ENCODE data around the gene PCK1.

PCK1 gene

GRCh38 chr20:57561356-57562279 lies 708 bp downstream of the PCK1 start:
- no peak for DNase-seq (ENCODE audit: low spot score)

GRCh38 chr20:57562541-57563465 lies 1.9 kb downstream of the PCK1 start:
- DNase-seq (ENCODE audit: low spot score): no peak

GRCh38 chr20:57563522-57563921 lies 2.6 kb downstream of the PCK1 start:
- DNase-seq (ENCODE audit: low spot score): no peak

GRCh38 chr20:57564180-57564802 lies 3.4 kb downstream of the PCK1 start:
- DNase-seq (ENCODE audit: low spot score): no peak

GRCh38 chr20:57564951-57565642 lies 4.2 kb downstream of the PCK1 start:
- no peak for DNase-seq (ENCODE audit: low spot score)

- no peak for DNase-seq (ENCODE audit: low spot score)
Measured at GRCh38 chr20:57566399-57566798, 5.5 kb downstream of the PCK1 start.

- DNase-seq (ENCODE audit: low spot score): no peak
Measured at GRCh38 chr20:57566803-57567459, 6.0 kb downstream of the PCK1 start.

GRCh38 chr20:57567471-57568079 lies 6.7 kb downstream of the PCK1 start:
- DNase-seq (ENCODE audit: low spot score): no peak

GRCh38 chr20:57568088-57568896 lies 7.4 kb downstream of the PCK1 start:
- no peak for DNase-seq (ENCODE audit: low spot score)

- DNase-seq (ENCODE audit: low spot score): no peak
Measured at GRCh38 chr20:57568960-57569359, 8.1 kb downstream of the PCK1 start.

GRCh38 chr20:57570145-57570850 lies 9.4 kb downstream of the PCK1 start:
- no peak for DNase-seq (ENCODE audit: low spot score)

- no peak for DNase-seq (ENCODE audit: low spot score)
Measured at GRCh38 chr20:57570920-57571319, 10.0 kb downstream of the PCK1 start.

GRCh38 chr20:57571782-57572416 lies 11.0 kb downstream of the PCK1 start:
- DNase-seq (ENCODE audit: low spot score): no peak

- DNase-seq (ENCODE audit: low spot score): no peak
Measured at GRCh38 chr20:57573242-57573641, 12.3 kb downstream of the PCK1 start.

- DNase-seq (ENCODE audit: low spot score): no peak
Measured at GRCh38 chr20:57573894-57574293, 13.0 kb downstream of the PCK1 start.

GRCh38 chr20:57574954-57575353 lies 14.0 kb downstream of the PCK1 start:
- DNase-seq (ENCODE audit: low spot score): no peak

- no peak for DNase-seq (ENCODE audit: low spot score)
Measured at GRCh38 chr20:57576002-57576401, 15.1 kb downstream of the PCK1 start.

- no peak for DNase-seq (ENCODE audit: low spot score)
Measured at GRCh38 chr20:57576617-57577550, 16.0 kb downstream of the PCK1 start.
